KOPT-K1 (cell line): ENCODE measurements around the gene NDUFB2.
"Not testable (repeated sequence)": the region's sequence is repeated elsewhere in the genome, so short reads cannot be mapped to it uniquely, and the experiment has no call there.

Source experiments
- H3K27ac ChIP-seq: fragments of 200-600 bp; sonication (generic); 2 replicates; pipeline ENCODE4 v1.5.1; 2016; ENCODE audit warnings: antibody characterized with exemption, mild to moderate bottlenecking, low read depth, low read length; ENCODE audit not compliant: poor library complexity, severe bottlenecking
- H3K36me3 ChIP-seq: fragments of 200-600 bp; sonication (generic); 2 replicates; pipeline ENCODE4 v1.5.1; 2017; ENCODE audit warnings: antibody characterized with exemption, mild to moderate bottlenecking, low read length, moderate library complexity; ENCODE audit not compliant: insufficient read depth
- H3K9me3 ChIP-seq: fragments of 200-600 bp; sonication (generic); 2 replicates; pipeline ENCODE4 v1.5.1; 2017; ENCODE audit warnings: antibody characterized with exemption, low read length, mild to moderate bottlenecking; ENCODE audit not compliant: insufficient read depth, poor library complexity, severe bottlenecking

Gene NDUFB2

DNA sequence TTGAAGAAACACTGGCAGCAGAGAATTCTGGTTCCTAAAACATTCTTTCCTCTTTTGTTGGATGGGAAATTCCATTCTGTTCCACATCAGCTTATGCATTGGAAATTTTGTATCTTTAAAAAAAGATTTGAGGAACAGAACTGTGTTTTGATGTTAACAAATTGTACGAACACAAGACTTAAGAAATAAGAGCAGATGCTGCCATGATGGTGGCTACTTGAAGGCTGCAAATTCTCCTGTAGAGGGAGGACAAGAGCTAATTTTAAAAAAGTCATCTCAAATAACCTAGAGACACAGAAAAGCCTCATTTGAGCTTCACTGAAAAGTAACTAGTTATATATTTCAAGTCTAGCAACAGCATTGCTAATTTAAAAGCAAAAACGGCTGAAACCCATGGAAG is 29.8 kb downstream of the NDUFB2 start:
- Histone ChIP-seq H3K9me3 (no peaks in the 10 kb centered on the region), H3K36me3 (peaks cover 23% of the 10 kb centered on the region), H3K27ac (no peak overlapping the region)

- H3K27ac ChIP-seq, result no peak overlapping the region
- peaks cover 20% of the 10 kb centered on the region for H3K36me3 ChIP-seq
- no peaks in the 10 kb centered on the region for H3K9me3 ChIP-seq
Measured at GRCh38 chr7:140732416-140732815, 35.9 kb downstream of the NDUFB2 start.

DNA sequence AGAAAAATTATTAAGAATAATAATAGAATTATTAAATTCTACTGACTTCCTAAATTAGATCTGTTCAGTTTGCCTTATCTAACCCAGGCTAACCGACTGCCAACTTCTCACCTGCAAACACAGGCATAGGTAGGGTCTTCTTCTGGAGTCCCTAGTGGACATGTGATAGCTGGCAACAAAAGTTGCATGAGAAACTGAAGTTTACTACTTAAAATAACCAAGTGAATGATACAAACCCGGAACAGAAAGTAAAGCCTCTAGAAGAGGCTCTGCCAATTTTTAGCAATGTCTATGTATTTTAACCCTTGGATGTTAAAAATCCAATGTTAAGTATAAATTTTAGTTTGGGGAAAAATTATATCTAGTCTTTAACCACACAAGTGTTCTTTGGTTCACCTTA is 37.6 kb downstream of the NDUFB2 start:
- Histone ChIP-seq H3K9me3 (no peaks in the 10 kb centered on the region), H3K36me3 (peaks cover 33% of the 10 kb centered on the region), H3K27ac (no peak overlapping the region)

DNA sequence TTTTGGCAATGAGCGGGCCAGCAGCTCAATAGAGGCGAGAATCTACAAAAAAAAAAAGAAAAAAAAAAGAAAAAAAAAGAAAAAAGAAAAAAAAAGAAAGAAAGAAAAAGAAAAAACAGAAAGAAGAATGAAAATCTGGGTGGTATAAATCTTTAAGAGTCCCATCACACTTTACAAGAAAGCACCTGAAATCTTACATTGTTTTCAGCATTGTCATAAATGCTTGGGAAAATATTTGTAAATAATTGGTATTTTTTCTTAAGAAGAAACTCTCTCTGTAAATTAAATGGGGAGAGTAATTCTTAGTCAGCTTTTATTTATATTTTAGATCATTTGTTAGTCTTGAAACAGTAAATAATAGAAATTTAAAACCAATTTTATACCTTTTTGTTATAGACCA is 38.2 kb downstream of the NDUFB2 start:
- H3K27ac ChIP-seq, result no peak overlapping the region

DNA sequence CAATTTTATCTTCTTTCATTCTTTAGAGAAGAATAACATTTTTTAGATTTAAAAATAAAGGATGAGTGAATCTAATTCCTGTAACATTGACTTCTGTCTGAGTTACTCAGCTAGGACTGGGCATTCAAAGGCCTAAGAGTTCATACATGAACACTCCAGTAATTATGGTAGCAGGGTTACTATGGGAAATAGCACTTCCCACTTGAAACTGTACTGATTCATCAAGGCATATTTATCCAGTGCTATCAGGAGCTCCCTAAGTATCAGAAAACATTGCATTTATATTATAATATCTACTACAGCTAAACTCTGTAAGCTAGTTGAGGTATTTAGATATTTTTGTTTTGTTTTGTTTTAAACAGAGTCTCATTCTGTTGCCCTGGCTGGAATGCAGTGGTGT is 41.8 kb downstream of the NDUFB2 start:
- Histone ChIP-seq H3K27ac (no peak overlapping the region), H3K36me3 (peaks cover 27% of the 10 kb centered on the region), H3K9me3 (no peaks in the 10 kb centered on the region)

More for the DNA sequence above, 38.2 kb downstream of the NDUFB2 start:
- Histone ChIP-seq H3K36me3 (peaks cover 32% of the 10 kb centered on the region), H3K9me3 (no peaks in the 10 kb centered on the region)

DNA sequence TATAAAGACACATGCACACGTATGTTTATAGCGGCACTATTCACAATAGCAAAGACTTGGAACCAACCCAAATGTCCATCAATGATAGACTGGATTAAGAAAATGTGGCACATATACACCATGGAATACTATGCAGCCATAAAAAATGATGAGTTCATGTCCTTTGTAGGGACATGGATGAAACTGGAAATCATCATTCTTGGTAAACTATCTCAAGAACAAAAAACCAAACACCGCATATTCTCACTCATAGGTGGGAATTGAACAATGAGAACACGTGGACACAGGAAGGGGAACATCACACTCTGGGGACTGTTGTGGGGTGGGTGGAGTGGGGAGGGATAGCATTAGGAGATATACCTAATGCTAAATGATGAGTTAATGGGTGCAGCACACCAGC is 46.7 kb downstream of the NDUFB2 start:
- peaks cover 17% of the 10 kb centered on the region for H3K36me3 ChIP-seq
- H3K9me3 ChIP-seq, H3K27ac ChIP-seq: not testable (repeated sequence)

DNA sequence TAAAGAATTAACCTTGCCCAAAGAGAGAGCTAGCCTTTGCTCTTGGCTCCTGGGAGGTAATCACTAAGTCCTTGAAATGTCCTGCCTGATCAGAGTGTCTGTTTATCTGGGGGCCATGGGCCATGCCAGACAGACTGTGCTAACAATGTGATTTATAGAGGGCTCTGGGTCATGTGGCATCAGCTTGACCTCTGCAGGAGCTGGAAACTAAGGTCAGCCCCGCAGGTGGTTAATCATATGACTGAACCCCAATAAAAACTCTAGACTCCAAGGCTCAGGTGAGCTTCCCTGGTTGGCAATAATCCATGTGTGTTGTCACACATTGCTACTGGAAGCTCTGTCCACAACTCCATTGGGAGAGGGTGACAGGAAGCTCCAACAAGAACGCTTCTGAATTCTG is 47.5 kb downstream of the NDUFB2 start:
- Histone ChIP-seq H3K27ac (no peak overlapping the region), H3K36me3 (peaks cover 12% of the 10 kb centered on the region), H3K9me3 (no peaks in the 10 kb centered on the region)

DNA sequence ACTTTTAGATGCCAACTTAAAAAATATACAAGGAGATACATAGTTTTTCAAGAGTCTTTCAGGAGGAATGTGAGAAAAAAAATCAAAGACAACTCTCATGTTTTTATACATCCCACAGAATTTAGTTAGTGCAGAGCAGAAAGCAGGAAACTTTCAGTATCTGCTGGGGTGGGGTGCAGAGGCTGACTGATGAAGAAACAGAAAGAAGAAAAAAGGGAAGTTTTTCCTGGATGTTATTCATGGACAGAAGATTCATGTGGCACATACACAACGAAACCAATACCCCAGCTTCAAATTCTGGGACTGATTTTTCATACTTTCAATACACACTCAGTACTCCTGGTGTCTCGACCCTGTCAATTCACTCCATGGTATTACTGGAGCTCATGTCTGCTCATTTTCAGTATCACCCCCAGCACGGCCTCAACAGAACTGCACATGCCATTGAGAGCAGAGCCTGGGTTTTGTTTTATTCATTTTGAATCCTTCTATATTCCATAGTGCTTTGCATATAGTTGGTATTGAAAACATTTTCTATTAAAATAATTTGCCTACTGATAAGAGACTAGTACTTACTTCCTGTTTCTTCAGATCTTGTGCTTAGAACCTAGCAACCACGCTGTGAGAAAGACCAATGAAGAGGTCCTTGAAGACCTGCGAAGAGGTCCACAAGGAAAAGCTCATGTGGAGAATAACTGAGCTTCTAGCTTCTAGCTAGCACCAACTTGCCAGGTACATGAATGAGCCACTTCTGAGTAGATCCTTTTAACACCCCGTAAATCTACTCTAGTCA is 49.0 kb downstream of the NDUFB2 start:
- no peak overlapping the region for H3K27ac ChIP-seq

GRCh38 chr7:140746751-140747150 is 50.2 kb downstream of the NDUFB2 start:
- peaks cover 9% of the 10 kb centered on the region for H3K36me3 ChIP-seq
- H3K27ac ChIP-seq, result no peak overlapping the region
- H3K9me3 ChIP-seq, result no peaks in the 10 kb centered on the region

More for the DNA sequence above, 49.0 kb downstream of the NDUFB2 start:
- Histone ChIP-seq H3K36me3 (peaks cover 9% of the 10 kb centered on the region), H3K9me3 (no peaks in the 10 kb centered on the region)

GRCh38 chr7:140752533-140752932 is 56.0 kb downstream of the NDUFB2 start:
- H3K27ac ChIP-seq, result no peak overlapping the region
- H3K9me3 ChIP-seq, result no peaks in the 10 kb centered on the region
- peaks cover 17% of the 10 kb centered on the region for H3K36me3 ChIP-seq

DNA sequence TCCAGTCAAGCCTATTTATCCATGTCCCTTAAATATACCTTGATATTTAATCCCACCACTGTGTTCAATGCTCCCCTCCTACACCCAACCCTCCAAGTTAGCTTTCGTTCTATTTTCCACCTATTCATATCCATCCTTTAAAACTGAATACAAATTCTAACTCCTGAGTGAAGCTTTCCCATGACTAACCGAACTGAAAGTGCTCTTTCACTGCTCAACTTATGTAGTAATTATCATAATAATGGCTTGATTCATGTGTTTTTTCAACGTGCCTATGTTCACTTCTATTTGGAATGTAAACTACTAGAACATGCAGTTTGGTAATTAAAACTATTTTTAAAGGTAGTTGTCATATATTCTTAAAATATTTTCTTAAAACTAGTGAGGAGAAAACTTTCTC is 58.0 kb downstream of the NDUFB2 start:
- Histone ChIP-seq H3K9me3 (peaks cover 4% of the 10 kb centered on the region), H3K27ac (no peak overlapping the region), H3K36me3 (peaks cover 17% of the 10 kb centered on the region)
